Measurements from ENCODE around the gene IMMP2L. TPM values are rescaled to one million over a fixed set of nuclear protein-coding genes. Genes with fewer than 3 reads are reported as not detected.

The IMMP2L gene
- total RNA-seq, 1 experiment from 2014 or later = 8.7 TPM

DNA sequence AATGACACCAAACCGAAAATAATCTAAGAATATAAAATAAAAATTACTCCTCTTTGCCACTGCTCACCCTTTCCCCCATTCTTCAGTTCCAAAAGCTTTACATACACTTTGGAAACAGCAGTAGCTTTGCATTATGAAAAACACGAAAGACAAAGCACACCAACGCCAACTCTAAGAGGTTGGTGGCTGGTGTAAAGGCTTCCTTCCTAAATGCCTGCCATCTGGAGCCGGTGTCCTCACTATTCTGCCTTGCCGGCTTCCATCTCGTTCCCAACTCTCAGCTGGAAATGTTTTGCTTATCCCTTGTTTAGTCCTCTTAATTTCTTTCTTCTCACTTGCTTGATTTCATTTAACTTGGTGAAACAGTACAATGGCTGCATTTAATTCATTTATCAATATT is 752.5 kb downstream of the IMMP2L start:
- DNase-seq (ENCODE audit: low spot score) = no peak

DNA sequence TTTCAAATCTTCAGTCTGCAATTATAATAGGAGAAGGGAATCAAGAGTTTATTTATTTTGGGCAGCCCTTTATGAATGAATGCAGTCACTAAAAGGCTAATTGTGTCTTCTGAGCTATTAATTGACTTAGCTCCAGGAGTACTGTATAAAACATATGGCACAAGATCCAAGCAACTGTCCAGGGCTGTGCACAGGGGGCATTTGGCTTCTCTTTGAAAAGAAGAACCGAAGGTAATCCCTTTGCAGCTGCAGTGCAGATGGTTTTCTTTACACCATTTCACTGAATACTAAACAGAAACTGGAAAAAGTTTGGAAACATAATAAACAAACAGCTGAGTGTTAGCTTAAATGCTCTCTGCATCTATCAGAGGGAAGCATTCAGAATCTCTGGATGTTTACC is 753.9 kb downstream of the IMMP2L start:
- no peak for DNase-seq (ENCODE audit: low spot score)

DNA sequence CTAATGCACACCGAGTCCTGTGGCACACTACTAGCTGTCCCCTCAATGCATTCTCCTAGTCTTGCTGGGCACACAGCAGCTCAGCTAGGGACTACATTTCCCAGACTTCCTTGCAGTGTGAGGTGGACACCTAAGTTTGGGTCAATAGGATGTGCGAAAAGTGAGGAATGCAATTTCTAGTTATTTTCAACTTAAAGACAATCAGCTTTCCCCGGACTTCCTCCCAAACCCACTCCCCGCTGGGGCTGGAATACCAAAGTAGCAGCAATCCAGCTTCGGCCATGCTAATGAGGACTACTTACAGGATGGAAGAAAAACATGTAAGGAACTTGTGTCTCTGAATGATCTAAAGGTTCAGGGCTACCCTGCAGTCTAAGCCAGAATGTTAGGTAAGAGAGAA is 757.8 kb downstream of the IMMP2L start:
- no peak for DNase-seq (ENCODE audit: low spot score)

DNA sequence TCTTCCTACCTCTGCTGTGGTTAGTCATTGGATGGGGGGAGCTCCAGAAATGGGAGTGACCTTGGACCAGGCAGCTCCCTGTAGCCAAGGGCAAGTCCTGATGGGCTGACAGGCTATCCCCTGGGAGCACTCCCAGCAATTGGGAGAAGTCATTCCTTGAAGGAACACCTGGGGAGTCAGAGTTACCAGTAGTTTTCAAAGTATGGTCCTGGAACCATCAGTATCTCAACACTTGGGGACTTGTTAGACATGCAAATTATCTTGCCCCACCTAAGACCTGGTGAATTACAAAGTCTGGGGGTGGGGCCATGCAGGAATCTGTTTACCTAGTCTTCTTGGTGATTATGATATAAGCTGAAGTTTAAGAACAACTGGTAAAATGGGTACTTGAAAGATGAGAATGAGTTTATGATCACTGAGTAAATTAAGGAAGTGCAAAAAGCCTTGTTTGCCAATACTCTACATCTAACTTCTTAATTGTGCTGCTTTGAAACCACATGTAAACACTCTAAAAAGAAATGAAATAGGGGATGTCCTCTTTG is 758.6 kb downstream of the IMMP2L start:
- DNase-seq (ENCODE audit: low spot score) = no peak

DNA sequence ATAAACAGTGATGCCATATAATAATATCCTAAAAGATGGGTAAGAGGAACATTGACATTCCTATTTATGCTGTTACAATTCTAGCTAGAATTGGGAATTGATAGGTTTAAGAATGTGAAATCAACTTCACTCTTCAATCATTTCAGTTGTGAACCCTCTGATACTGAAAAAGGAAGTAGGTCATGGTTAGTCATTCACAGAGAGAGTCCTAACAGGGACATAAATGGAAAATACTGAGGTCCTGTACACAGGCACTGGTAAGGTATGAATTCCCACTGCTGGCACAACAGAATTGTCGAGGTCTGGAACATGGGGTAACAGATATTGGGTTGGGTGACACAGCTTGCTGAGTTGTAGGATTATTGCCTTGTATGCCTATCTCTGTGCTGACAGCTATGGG is 760.8 kb downstream of the IMMP2L start:
- DNase-seq (ENCODE audit: low spot score) = no peak

DNA sequence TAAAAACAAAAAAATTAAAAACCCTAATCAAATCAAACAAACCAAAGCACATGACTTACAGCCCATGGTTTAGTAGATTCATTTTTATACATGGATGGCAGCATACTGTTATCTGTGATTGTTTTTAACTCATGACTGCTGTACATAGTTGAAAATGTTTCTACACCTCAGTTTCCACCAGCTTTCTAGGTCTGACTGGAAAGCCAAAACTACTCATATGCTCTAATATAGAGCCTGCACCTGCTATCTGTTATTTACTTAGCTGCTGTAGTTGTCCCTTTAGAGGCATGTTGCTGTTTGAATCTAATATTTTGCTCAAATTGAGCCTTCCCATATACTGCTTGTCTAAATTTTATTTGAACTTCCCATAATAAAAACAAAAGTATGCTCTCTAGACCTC is 761.3 kb downstream of the IMMP2L start:
- DNase-seq (ENCODE audit: low spot score) = no peak

DNA sequence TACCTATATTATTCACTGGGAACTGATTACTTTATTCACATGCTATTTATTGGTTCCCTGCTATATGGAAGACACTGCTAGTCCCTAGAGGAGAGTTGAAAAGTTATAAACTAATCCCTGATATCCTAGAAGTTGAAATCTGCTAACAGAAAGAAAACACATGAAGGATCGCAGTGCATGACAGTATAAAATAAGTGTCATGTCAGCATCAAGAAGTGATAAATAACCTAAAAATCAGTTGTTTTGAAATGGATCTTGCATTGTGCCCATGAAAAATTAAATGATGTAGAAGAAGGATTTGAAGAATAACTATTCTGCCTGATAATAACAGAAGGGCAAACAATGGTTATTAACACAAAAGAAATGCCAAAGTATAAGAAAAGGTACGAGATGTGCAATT is 764.6 kb downstream of the IMMP2L start:
- no peak for DNase-seq (ENCODE audit: low spot score)

DNA sequence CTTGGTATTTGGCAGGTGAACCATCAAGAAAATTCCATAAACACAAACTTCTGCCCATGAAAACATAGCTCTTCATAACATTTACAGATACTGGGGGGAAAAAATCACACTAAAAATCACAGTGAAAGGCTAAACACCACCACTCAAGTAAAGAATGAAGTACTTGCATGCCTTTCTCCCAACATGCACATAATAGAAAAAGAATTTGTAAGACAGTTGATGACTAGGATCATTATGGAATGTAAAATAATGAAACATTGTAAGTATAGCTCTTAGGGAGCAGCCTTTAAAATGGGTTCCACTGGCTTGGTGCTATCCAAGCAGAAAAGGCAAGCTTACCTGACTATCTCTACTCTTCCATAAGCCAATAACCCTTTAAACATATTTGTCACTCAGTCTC is 771.3 kb downstream of the IMMP2L start:
- no peak for DNase-seq (ENCODE audit: low spot score)

DNA sequence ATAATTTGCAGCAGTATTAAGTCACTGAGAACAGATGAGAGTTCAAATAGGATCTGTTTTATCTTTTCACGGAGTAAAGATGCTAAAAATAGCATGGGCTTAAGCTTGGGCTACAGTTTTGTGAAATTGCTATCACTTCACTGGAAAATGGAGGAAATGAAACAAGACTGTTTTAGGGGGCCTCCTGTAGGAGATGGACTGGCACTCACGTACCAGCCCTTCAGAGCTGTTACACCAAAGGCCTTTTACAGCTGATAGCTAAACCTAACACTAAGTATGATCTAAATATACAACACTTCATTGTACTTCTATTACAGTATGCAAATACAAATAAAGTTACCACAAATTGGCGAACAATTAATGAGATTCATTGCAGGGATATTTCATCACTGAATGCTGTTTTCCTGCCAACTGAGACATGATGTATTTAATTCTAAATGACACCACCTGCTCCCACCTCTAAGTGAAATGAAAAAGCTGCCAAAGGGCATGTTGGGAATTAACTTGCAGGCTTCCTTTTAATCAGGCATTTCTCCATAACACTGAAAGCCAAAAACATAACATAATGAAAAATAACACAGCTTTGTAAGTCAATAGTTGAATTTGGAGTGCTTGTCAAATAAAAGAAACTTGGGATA is 775.8 kb downstream of the IMMP2L start:
- no peak for DNase-seq (ENCODE audit: low spot score)

DNA sequence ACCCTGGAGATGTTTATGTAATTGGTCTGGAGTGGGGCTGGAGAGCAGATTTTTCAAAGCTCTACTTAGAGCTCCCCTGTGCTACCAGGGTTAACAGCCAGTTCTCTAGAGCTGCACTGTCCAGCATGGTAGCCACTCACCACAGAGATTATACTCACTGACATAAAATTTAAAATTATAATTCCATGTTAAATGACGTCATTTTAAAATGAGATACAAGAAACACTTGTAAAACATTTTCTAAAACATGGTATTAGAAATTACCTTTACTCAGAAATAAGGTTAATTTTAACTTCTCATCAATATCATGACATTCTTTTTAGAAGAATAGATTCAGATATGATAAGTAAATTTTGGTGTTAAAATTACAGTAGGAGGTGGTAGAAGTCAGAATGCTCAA is 777.5 kb downstream of the IMMP2L start:
- no peak for DNase-seq (ENCODE audit: low spot score)

DNA sequence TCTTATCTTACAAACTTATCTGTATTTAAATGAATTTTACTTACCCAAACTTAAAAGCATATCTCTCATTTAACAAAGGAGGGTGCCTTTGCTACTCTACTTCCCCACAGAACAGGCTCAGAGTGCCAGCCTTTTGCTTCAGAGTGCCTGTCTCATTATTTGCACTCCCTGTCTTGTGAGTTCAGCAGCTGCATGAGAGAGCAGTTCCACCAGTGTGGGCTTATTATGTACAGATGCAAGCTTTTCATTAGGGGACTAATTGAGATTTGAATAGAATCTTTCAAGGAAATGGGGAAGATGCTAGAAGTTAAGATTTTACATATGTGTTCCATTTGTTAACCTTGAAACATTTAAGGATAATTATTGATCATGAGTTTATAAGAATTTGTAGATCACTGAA is 781.6 kb downstream of the IMMP2L start:
- DNase-seq (ENCODE audit: low spot score) = no peak

DNA sequence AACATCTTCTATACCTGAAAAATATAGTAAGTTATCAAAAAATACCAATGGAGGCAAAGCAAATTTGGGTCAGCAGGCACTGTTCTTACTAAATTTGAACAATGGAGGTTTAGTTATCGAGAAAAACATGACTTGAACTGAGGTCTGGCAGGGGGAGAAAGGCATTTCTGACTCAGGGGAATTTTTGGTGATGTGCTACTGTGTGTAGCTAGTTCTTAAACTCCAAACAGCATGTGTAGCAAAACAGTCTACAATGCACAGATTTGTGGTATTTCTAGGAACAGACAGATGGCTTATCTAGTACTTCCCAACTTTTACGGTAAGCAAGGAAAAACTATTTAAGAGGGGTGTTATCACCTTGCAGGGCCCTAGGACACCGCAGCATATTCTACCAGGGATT is 783.0 kb downstream of the IMMP2L start:
- no peak for DNase-seq (ENCODE audit: low spot score)

DNA sequence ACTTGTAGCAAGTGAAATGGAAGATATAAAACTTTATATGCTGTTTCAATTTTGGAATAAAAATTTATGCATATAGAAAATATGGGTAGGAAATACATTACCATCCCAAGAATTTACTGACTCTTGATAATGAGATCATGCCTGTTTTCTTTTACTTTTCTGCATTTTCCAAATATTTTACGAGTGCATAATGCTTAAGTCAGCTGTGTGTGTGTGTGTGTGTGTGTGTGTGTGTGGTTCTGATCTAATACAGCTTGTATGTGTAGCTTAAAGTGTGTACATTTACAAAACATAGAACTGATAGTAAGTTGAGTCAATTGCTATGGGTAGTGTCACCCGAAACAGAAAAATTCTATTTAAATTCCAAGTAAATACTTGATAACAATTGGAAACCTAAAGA is 787.2 kb downstream of the IMMP2L start:
- no peak for DNase-seq (ENCODE audit: low spot score)

DNA sequence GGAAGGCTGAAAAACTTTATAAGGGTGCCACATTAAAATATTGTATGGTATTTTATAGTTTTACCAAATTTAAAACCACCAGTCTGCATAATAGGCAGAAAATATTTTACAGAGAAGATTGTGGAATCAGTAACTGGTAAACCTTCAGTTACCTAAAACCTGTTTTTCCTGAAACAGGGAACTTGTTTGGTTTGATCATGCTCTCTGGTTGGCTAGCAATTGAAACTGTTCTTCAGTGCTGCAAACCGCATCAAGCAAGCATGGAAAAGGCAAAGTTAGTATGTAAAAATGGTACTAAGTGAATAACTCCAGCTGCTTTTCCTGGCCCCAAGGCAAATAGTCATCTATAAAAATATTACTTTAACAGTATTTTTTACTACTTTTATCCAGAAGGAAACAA is 788.2 kb downstream of the IMMP2L start:
- DNase-seq (ENCODE audit: low spot score) = no peak

DNA sequence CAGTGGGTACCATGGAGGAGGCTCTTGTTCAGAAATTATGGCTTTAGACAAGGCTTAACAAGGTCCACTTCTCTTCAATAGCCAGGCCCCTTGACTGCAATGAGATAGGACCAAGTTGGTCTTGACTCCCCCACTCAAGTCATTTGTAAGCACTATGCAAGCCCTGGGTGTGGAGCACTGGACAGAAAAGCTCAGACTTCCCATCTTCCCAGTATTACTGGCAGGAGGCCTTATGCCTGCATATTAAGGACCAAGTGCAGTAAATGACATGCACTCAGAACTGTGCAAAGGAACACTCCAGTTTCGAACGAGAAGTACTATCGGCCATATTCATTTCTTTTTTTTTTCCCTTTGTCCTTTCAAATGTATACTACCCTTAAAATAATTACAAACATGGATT is 789.7 kb downstream of the IMMP2L start:
- DNase-seq (ENCODE audit: low spot score) = no peak

DNA sequence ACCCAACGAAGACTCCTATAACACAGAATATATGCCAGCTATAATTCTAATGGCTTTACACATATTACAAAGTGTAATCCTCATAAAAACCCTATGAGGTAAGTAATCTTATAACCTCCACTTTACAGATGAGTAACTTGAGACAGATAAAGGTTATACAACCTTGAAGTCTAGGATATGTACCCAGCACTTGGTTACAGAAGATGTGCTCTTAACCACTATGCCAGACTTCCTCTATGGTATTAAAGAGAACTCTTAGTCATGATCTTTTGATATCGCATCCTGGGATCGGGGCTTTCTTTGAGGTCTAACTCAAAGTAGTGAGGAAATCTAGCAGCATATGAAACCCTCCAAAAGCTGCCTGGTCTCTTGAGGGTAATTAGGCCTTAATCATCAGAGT is 790.6 kb downstream of the IMMP2L start:
- DNase-seq (ENCODE audit: low spot score) = no peak

DNA sequence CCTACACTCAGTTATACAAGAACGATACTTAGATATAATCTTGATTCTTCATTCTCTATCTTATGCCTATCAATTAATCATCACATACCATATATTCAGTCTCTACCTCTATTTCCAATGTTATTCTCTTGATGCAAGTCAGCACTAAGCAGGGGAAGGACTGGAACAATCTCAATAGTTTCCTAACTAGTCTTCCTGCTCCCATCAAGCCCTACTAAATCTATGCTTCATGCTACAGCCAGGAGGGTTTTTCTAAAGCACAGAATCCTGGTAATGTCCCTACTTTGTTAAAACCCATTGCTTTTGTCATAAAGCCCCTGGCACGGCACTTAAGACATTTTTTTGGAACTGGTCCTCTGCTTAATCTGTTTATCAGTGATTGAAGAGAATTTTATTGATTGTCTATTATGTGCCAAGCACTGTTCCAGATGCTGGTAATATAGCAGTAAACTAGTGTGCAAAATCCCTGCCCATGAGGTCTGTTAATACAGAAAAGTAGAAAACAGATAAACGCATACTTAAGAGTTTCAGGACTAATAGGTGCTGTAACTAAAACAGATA is 794.7 kb downstream of the IMMP2L start:
- DNase-seq (ENCODE audit: low spot score) = no peak

DNA sequence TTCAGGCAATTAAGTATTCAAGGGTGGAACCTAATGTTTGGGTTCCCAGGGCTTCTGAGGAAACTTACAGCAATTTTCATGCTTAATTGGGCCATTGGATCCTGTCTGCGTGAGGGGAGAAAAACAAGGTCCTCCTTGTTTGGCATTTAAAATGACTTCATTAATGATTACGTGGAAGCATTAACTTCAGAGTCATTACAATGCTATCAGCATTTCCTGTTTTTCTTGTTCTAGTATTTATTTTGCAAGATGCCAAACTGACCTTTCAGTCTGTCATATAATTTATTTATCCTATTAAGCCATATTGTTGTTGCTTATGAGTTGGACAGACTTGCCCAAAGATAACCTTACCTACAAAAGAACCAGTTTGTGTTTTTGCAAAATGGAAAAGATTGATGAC is 795.4 kb downstream of the IMMP2L start:
- no peak for DNase-seq (ENCODE audit: low spot score)

DNA sequence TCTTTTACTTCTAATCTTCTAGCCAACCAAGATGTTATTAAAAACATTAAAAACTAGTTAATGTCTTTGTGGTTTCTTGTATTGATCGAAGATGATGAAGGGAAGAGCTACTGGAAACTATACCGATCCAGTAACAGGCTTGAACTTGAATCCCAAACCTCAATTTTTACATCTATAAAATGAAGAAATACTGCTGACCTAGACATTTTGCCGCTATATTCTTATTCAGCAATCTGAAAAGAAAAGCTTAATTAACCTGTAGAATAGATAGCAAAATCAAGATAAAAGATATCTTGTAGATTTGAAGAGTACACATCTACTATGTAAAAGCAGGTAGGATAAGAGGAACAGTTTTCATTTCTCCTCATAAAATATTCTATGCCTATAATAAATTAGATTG is 797.4 kb downstream of the IMMP2L start:
- no peak for DNase-seq (ENCODE audit: low spot score)

DNA sequence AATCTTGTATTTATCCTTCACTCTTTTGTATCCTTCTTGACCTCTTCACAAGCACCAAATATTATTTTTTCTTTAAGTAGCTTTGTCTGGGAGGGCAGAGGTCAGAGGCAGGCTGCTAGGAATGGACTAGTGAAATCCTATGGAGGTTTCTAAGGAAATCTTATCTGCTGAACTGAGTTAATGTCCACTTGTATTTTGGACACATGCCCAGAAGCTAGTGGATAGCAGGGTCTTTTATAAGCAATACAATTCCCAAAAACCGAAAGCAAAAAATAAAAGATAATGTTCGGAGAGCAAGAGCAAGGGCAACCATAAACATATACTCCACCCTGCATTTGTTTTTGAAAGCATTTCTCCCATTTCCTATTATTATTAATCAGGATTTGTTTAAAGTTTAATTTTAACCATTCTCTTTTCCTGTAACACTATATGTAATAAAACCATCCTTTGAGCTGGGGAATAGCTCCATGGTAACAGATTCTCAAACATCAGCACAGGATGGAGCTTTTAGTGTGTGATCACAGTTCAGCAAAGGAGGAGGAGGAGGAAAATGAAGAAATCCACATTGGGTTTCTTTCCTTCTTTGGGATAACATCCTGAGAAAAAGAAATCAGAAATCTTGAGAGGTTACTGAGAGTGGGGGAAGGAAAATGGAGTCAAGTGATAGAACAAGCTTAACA is 799.6 kb downstream of the IMMP2L start:
- no peak for DNase-seq (ENCODE audit: low spot score)

DNA sequence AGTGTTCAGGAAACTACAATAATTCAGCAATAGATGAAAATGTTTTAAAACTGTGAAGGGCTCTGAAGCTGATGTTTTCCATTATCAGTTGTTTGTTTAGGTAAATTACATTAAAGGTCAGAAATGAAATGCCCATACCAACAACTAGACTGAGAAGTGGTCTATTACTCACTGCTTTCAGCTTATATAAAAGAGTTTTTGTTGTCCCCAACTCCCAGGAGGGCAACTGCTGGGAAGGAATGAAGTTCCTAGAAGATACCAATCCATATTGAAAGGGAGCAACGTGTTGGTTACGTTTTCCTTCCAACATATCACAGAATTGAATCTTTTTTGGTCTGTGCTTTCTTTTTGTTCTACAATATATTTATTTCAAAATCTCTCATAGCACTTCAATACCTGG is 802.0 kb downstream of the IMMP2L start:
- DNase-seq (ENCODE audit: low spot score) = no peak

DNA sequence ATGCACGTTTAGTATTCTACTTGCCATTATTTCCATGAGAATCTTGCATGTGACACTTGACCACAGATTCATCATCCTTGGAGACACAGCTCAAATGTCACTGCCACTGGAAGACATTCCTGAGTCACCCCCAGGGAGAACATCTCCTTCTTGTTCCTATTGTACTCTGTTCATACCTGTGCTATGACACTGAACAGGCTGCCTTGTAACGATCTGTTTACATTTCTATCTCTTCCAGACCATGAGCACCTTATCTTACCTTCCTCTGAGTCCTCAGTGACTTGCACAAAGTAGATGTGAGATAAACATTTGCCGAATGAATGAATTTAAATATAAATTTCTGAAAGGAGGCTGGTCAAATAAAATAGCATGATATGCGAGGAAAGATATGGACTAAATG is 803.2 kb downstream of the IMMP2L start:
- no peak for DNase-seq (ENCODE audit: low spot score)

DNA sequence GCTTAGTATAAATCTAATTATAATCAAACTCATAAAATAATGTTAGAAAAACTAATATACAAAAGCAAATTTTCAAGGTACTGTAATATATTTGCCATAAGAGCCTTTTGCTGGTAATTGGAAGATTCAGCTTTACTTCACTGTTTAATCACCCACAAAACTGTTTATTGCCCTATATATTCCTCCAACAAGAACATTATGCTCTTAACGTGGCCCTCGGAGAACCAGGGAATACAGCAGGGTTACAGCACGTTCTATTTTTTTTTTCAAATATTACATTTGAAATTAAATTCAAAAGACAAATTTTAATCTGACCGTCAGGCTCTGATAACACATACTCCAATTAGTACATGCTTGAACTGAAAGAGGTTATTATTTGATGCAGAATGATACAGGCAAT is 807.6 kb downstream of the IMMP2L start:
- no peak for DNase-seq (ENCODE audit: low spot score)
